OCI-LY1 (cell line): ENCODE measurements around the gene STRADA.

Source experiments
- CTCF ChIP-seq: fragments of 200-600 bp; sonication (generic), shearing (Covaris generic); IDR thresholded peaks from 2 replicates; pipeline ENCODE4 v1.5.1; 2017; ENCODE audit warnings: mild to moderate bottlenecking, antibody characterized with exemption, low read length, moderate library complexity, mixed read lengths
- EZH2 ChIP-seq: fragments of 200-600 bp; sonication (generic), shearing (Covaris generic); IDR thresholded peaks from 2 replicates; pipeline ENCODE4 v1.8.0; 2017; ENCODE audit warnings: borderline replicate concordance, mixed run types, mild to moderate bottlenecking, antibody characterized with exemption, low read length, moderate library complexity, mixed read lengths

GRCh38 chr17:63785556-63785955 is 44.0 kb upstream of the STRADA start:
- TF ChIP-seq EZH2 = no peak
- TF ChIP-seq CTCF = no peak
